ENCODE results near the gene ZACN.

ZACN gene

GRCh38 chr17:76083536-76084182 lies 4.7 kb downstream of the ZACN start:
- DNase-seq: no peak

- DNase-seq: no peak
Observed at GRCh38 chr17:76085066-76085730, 6.2 kb downstream of the ZACN start.

DNA sequence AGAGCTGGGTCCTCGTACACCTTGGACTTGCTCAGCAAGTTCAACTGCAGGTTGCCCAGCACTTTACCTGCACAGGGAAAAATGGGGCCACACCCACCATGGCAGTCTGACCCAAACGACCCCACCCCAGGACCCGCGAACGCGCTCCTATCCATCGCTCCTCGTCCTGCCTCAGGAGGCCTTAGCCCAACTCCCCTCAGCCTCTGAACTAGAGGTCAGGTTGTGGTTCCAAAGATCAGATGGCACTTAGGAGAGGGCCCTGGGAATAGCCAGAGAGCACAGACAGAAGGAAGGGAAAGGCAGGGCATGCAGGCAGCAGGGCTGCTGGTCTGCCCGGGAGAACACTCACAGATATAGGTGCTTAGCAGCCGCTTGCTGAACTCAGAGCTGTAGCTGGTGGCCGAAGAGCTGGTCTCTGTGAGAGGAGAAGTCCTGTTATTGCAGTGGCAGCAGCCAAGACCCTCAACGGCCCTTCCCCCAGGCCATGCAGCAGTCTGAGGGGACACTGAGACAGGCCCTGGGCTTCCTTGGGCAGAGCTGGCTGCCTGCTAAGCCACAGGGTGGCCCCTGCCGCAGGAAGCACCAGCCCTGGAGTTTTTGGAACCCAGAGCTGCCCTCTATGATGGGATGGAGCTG lies 6.9 kb downstream of the ZACN start:
- no peak for DNase-seq

GRCh38 chr17:76086384-76086783 lies 7.4 kb downstream of the ZACN start:
- no peak for DNase-seq

GRCh38 chr17:76087531-76087930 lies 8.5 kb downstream of the ZACN start:
- DNase-seq: no peak

GRCh38 chr17:76088041-76088867 lies 9.3 kb downstream of the ZACN start:
- no peak for DNase-seq

DNA sequence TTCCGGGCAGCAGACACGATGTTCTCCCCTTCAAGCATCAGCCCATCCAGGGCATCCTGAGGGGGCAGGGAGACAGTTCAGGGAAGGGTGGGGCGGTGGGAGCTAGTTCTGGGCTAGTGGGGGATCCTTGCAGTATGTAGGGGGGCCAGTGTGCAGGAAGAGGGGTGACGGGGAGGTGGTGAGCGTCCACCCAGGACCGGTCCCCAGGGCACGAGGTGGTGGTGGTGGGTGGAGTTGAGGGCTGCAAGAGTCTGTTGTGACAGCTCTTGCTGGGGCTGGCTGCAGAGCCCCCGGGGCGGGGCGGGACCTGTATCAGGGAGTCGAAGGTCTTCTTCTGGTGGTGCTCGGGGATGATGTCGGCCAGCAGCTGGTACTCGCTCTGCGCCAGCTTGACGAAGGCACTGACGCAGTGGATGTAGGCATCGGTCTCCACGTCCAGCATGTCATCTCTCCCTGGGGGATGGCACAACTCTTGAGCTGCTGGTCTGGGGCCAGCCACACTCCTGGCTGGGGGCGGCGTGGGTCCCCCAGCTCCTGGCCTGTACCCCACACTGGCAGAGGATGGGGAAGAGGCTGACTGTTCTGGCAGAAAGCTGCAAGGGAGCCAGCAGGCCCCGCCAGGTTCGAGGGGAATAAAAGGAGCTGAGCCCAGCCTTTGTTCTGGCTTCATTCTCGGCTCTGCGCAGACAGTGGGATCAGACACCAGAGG lies 10.0 kb downstream of the ZACN start:
- no peak for DNase-seq

GRCh38 chr17:76089680-76090516 lies 10.9 kb downstream of the ZACN start:
- no peak for DNase-seq

DNA sequence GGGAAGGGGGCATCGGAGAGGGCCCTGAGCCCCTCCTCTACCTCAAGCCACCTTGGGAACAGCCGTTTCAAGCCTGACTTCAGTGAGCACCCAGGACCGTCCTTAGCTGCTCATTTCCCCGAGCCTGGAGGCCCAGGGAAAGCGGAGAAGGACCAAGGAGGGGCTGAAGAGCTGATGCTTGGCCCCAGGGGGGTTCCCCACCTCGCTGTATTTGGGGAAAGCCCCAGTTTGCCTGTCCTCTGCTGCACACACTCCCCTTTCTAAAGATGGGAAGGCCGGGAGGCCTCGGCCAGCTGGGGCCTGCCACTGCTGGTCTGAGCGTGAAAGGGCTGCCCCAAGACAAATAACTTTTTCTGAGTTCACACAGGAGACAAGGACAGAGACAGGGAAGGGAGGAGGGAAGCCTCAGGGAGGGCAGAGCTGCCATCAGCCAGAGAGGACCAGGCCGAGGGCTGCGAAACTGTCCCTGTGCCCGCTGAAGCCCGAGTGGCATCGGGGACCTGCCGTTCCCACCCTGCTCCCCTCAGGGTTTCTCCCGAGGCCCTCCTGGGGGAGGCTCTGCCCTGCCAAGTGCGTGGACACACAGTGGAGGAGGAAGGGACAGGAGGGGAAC lies 11.6 kb downstream of the ZACN start:
- DNase-seq: no peak

- no peak for DNase-seq
Observed at GRCh38 chr17:76091526-76092286, 12.7 kb downstream of the ZACN start.

GRCh38 chr17:76092526-76093413 lies 13.8 kb downstream of the ZACN start:
- no peak for DNase-seq

DNA sequence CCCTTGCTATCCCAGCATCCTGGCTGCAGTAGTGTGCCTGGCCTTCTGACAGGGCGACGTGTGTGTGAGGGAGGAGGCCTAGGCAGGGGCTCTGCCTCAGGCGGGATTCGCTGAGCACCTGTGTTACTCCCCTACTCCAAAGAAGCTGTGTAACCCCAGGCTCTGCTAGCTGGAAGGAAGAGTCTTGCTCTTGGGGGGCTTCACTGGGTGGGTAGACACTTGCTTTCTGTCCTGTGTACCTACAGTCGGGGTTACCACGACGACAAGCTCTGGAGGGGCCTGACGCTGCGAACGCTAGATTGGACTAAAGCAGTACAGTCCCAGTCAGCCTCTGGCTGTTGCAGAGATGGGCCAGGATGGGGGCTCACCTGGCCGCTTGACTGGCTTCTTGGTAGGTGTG lies 15.1 kb downstream of the ZACN start:
- no peak for DNase-seq

GRCh38 chr17:76095943-76096342 lies 17.0 kb downstream of the ZACN start:
- no peak for DNase-seq

GRCh38 chr17:76097716-76098295 lies 18.8 kb downstream of the ZACN start:
- no peak for DNase-seq

DNA sequence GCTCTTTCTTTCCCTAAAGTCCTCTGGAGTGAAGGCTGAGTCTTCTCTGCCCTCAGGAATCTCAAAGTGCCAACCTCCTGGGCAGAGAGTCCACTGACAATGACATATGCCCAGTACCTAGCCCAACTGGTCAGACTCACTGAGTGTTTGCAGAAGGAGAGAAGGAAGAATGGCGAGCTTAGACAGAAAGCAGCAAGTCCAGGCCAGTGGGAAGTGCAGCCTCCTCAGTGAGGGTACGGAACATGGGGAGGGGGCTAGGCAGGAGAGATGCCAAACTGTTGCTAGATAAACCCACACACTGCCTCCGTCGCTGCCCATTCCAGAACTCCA lies 23.9 kb downstream of the ZACN start:
- no peak for DNase-seq

DNA sequence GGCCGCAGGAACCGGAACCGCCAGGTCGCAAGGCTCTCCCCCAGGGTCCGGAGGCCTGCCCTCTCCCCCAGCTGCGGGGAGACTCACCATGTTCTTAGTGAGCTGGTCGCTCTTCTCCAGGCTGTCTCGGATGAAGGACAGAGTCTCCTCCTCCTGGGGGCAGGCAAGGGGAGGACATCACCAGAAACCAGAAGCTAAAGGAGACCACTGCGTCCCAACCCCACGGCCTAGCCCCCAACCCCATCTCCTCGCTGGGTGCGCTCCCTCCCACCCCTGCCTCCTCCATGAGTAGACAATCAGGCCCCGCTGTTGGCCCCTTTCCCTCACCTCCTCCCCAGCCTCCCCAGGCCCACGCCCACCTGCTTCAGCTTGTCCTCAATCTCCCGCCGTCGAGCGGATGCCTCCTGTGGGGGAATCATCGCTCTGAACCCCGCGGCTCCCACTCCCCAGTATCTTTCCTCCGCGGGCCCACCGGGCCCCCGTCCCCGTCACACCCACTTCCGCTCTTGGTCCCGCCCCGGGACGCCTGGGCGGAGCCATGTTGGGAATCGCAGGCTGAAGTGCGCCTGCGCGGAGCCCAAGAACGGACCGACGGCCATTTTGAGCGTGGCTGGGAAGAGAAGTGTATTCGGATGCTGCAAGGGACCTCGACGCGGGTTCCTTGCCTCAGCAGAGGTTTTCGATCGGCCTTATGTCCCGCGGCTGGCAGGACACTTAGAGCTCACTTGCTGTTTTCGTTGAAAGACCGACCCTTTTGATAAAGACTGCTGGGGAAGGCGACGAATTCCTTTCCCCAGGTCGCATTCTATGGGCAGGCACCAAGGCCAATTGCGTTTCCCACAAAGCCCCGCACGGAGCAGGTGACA lies 24.5 kb downstream of the ZACN start, which contains the start of gene EXOC7:
Gene EXOC7 (minus strand): TSS at position 514 of the 866 bp plus-strand sequence. CDS start 95 bp downstream, at position 419.
- DNase-seq: peak; percentile 90 to 92

GRCh38 chr17:76104140-76104895 lies 25.3 kb downstream of the ZACN start:
- no peak for DNase-seq
